Endometrial microvascular endothelial cells (primary cell): ENCODE results near the gene SP1. TPM values are rescaled to one million over a fixed set of nuclear protein-coding genes. Genes with fewer than 3 reads are reported as not detected.
"Not testable (repeated sequence)": the region's sequence is repeated elsewhere in the genome, so short reads cannot be mapped to it uniquely, and the experiment has no call there.

Experiments used
- in situ Hi-C: cut with HindIII; loops from 2 replicates; pipeline ENCODE4 v1.10.0; 2017; ENCODE audit warnings: low sequenced_read_pairs, low pct_unique_long_range_greater_than_20kb; ENCODE audit errors: inconsistent ontology term
- total RNA-seq: library from RNA; depleted of rRNA; stranded (reverse); fragments of >200 nt; gene quantifications from one replicate; pipeline ENCODE4 v1.2.3, GENCODE V29; 2015; ENCODE audit errors: inconsistent ontology term

Gene SP1
- total RNA-seq, 1 donor from 2014 or later: 34.6 TPM

- in situ Hi-C loops: no loop called here
These were observed 9.7 kb downstream of the SP1 start for GRCh38 chr12:53389702-53390101.

GRCh38 chr12:53391724-53392123 lies 11.7 kb downstream of the SP1 start:
- in situ Hi-C loops: no loop called here

DNA sequence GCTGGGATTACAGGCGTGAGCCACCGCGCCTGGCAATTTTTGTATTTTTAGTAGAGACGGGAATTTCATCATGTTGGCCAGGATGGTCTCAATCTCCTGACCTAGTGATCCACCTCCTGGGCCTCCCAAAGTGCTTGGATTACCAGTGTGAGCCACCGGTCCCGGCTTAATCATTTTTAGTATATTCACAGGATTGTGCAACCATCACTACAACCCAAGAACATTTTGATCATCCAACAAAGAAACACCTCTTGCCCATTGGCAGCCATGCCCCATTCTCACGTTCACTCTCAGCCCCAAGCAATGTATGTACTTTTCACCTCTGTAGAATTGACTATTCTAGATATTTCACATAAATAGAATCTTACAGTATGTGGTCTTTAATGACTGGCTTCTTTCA lies 19.9 kb downstream of the SP1 start:
- in situ Hi-C loops: no loop called here

GRCh38 chr12:53402351-53402750 lies 22.4 kb downstream of the SP1 start:
- in situ Hi-C loops: not testable (repeated sequence)

DNA sequence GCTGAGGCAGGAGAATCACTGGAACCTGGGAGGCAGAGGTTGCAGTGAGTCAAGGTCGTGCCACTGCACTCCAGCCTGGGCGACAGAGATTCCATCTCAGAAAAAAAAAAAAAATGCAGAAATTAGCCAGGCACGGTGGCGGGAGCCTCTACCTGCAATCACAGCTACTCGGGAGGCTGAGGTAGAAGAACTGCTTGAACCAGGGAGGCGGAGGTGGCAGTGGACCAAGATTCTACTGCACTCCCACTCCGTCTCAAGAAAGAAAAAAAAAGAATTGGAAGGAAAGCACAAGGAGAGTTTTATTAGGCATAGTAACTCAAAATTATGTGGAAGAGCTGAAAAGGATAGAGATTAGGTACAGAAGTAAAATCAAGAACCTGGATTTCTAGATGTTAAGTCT lies 22.9 kb downstream of the SP1 start:
- in situ Hi-C loops: no loop called here

- in situ Hi-C loops: no loop called here
These were observed 31.0 kb downstream of the SP1 start for GRCh38 chr12:53410951-53411350.

- in situ Hi-C loops: no loop called here
These were observed 33.7 kb downstream of the SP1 start for GRCh38 chr12:53413485-53414204.

- in situ Hi-C loops: no loop called here
These were observed 34.9 kb downstream of the SP1 start for GRCh38 chr12:53414756-53415417.

- in situ Hi-C loops: not testable (repeated sequence)
These were observed 35.9 kb downstream of the SP1 start for GRCh38 chr12:53415752-53416389.

DNA sequence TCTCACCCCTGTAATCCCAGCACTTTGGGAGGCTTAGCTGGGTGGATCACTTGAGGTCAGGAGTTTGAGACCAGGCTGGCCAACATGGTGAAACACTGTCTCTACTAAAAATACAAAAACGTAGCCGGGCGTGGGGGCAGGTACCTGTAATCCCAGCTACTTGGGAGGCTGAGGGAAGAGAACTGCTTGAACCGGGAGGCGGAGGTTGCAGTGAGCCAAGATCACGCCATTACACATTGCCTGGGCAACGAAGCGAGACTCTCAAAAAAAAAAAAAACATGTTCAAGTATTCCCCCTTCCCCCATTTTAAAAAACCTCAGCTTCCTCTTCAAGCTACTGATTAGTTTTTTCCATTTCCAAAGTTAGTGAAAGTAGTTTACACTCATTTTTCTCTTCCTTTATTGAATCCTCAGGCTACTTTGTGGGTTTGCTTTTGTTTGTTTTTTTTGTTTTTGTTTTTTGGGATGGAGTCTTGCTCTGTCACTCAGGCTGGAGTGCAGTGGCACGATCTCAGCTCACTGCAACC lies 37.4 kb downstream of the SP1 start:
- in situ Hi-C loops: not testable (repeated sequence)

DNA sequence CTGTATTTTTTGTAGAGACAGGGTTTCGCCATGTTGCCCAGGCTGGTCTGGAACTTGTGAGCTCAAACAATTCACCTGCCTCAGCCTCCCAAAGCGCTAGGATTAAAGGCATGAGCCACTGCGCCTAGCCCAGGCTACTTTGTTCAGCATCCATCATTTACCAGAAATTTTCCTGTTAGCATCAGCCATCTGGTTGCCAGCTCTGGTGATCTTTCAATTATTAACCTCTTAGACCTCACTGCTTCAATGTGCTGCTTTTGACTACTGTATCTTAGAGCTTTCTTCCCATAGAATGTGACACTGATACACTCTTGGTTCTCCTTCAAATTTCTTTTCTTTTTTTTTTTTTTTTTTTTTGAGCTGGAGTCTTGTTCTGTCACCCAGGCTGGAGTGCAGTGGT lies 38.2 kb downstream of the SP1 start:
- in situ Hi-C loops: no loop called here

- in situ Hi-C loops: loop anchor here (10.0 kb wide), 1 partner anchor 75 kb away; no protein-coding TSS in a partner anchor
These were observed 39.8 kb downstream of the SP1 start for GRCh38 chr12:53419756-53420155.

GRCh38 chr12:53422247-53422646 lies 42.3 kb downstream of the SP1 start:
- in situ Hi-C loops: loop anchor here (10.0 kb wide), 1 partner anchor 77 kb away; no protein-coding TSS in a partner anchor

- in situ Hi-C loops: loop anchor here (10.0 kb wide), 1 partner anchor 79 kb away; no protein-coding TSS in a partner anchor
These were observed 43.6 kb downstream of the SP1 start, which contains the start of gene AMHR2 for GRCh38 chr12:53423597-53423996. AMHR2 (plus strand) TSS chr12:53423855; CDS start chr12:53423935, 80 bp downstream.

DNA sequence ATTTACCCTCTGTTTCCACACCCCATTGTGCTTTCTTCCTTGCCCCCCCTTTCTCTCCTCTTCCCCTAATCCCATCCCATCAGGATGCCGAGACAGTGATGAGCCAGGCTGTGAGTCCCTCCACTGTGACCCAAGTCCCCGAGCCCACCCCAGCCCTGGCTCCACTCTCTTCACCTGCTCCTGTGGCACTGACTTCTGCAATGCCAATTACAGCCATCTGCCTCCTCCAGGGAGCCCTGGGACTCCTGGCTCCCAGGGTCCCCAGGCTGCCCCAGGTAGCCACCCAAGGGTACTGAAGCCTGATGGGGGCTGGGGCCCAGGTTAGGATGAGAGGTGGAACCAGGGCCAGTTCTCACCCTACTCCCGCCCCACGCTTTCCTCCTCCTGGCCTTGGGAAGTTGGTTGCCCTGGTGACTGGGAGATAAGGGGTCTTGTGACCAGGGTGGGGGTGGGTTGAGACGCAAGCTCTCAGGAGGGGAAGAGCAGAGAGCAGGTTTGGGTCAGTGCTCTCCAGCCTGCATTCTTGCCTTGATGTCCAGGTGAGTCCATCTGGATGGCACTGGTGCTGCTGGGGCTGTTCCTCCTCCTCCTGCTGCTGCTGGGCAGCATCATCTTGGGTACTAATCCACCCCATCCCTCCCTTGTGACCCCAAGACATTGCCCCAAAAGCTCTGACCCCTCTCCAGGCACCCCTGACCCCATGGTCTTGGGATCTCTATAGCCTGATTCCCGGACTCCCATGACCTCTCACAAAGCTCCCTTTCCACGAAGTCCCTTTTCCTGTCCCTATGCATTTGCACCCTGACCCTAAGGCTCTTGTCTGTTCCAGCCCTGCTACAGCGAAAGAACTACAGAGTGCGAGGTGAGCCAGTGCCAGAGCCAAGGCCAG lies 44.9 kb downstream of the SP1 start:
- in situ Hi-C loops: loop anchor here (10.0 kb wide), 1 partner anchor 80 kb away; no protein-coding TSS in a partner anchor

GRCh38 chr12:53425515-53426150 lies 45.7 kb downstream of the SP1 start:
- in situ Hi-C loops: loop anchor here (10.0 kb wide), 1 partner anchor 81 kb away; no protein-coding TSS in a partner anchor

- in situ Hi-C loops: loop anchor here (10.0 kb wide), 1 partner anchor 83 kb away; no protein-coding TSS in a partner anchor
These were observed 48.1 kb downstream of the SP1 start for GRCh38 chr12:53427905-53428594.
